ENCODE results near the gene CPAMD8. TPM values are rescaled to one million over a fixed set of nuclear protein-coding genes. Genes with fewer than 3 reads are reported as not detected.

Gene CPAMD8
- total and polyA plus RNA-seq, 2 of the 8 experiments (the other 6 are each of a cell fraction or from before 2014, with no cell fraction given), result 6.1 to 9.2 TPM

GRCh38 chr19:16880884-16881554 lies 145.6 kb downstream of the CPAMD8 start:
- no peaks in the 10 kb centered on the region for H3K79me1 ChIP-seq (ENCODE audit: low read depth, low read length)
- H3K23ac ChIP-seq (ENCODE audit: insufficient read length), result no peak overlapping the region
- peaks cover 4 to 19% of the 10 kb centered on the region in 2 experiments for H3K9me3 ChIP-seq (ENCODE audit: insufficient read depth in 2 of 2, low read depth in 1 of 2, low read length in 1 of 2)
- H4K20me1 ChIP-seq (replicated peaks in 1 of 2; ENCODE audit: control insufficient read depth in 1 of 2, insufficient read depth in 2 of 2, low read length in 2 of 2), result peaks cover 0 to 5% of the 10 kb centered on the region in 2 experiments
- no peak overlapping the region for H2BK20ac ChIP-seq (ENCODE audit: low read length)
- no peak for DNase-seq (ENCODE audit: low read depth in 1 of 2, low spot score in 2 of 2)
- H3K4me1 ChIP-seq (replicated peaks in 1 of 4; ENCODE audit: control insufficient read depth in 3 of 4, insufficient read depth in 4 of 4, low read length in 3 of 4), result no peaks in the 10 kb centered on the region
- H3K4me3 ChIP-seq (ENCODE audit: extremely low read depth in 1 of 4, insufficient read depth in 2 of 4, low read depth in 3 of 4, low read length in 4 of 4), result no peak overlapping the region
- H4K5ac ChIP-seq (ENCODE audit: insufficient read length, low read depth, low read length), result no peak overlapping the region
- H2BK15ac ChIP-seq (ENCODE audit: low read length), result no peak overlapping the region
- H3K9ac ChIP-seq (replicated peaks in 1 of 4; ENCODE audit: extremely low read depth in 1 of 4, low read depth in 3 of 4, low read length in 3 of 4), result no peak overlapping the region
- 94% methylated on average over 8 of the region's 8 CpGs; no CpG with 5 or more reads in 1 of the 2 experiments for WGBS, 2 experiments (ENCODE audit: extremely low coverage in 1 of 2, insufficient coverage in 1 of 2, insufficient read length in 1 of 2, insufficient replicate concordance in 2 of 2, low coverage in 1 of 2, low lambda C conversion rate in 2 of 2, missing lambda C conversion rate in 1 of 2)
- H3K79me2 ChIP-seq (ENCODE audit: control insufficient read depth in 1 of 2, insufficient read depth in 2 of 2, low read length in 2 of 2), result no peaks in the 10 kb centered on the region
- no peak overlapping the region for H3K56ac ChIP-seq (replicated peaks; ENCODE audit: insufficient read length, low read depth, low read length)
- no peak overlapping the region; the same call in 1 of the 2 replicates for H3K27ac ChIP-seq (ENCODE audit: low read depth, low read length)
- ChIA-PET CTCF (ENCODE audit: partially characterized antibody) (interaction anchor here (0.5 to 0.6 kb wide), 2 partner anchors 147 to 646 kb away, joined by 3 to 6 read pairs; no protein-coding TSS in a partner anchor), POLR2A (ENCODE audit: partially characterized antibody) (no interaction called here)
- no peak overlapping the region for H2AFZ ChIP-seq (ENCODE audit: low read length)
- H3K36me3 ChIP-seq (ENCODE audit: control insufficient read depth in 2 of 4, insufficient read depth in 4 of 4, low read length in 3 of 4), result peaks cover 9 to 40% (median 25%) of the 10 kb centered on the region in 4 experiments; a peak in 7 of 8 replicates
- no peak overlapping the region for H2AK5ac ChIP-seq (ENCODE audit: low read depth, low read length)
- no peak overlapping the region for H3K4me2 ChIP-seq (ENCODE audit: insufficient read depth in 1 of 2, low read depth in 2 of 2, low read length in 2 of 2)
- no peaks in the 10 kb centered on the region for H3K27me3 ChIP-seq (replicated peaks in 1 of 4; ENCODE audit: control insufficient read depth in 3 of 4, extremely low read depth in 1 of 4, insufficient read depth in 3 of 4, low read length in 3 of 4)
- no peak overlapping the region for H2BK120ac ChIP-seq (replicated peaks; ENCODE audit: low read depth, low read length)
- H4K91ac ChIP-seq (replicated peaks; ENCODE audit: insufficient read length, low read length), result no peak overlapping the region
- no peak overlapping the region for H3K18ac ChIP-seq (ENCODE audit: extremely low read depth, low read length)
- H2BK5ac ChIP-seq (ENCODE audit: low read depth, low read length), result no peak overlapping the region
- no peak overlapping the region for H4K8ac ChIP-seq (ENCODE audit: extremely low read depth, insufficient read depth, low read length)
- H3K23me2 ChIP-seq (ENCODE audit: low read depth, low read length), result no peaks in the 10 kb centered on the region
- no peak overlapping the region for H2BK12ac ChIP-seq (ENCODE audit: low read depth, low read length)
- no peak for FAIRE-seq
- no peak overlapping the region for H3K4ac ChIP-seq (replicated peaks; ENCODE audit: insufficient read length, low read depth, low read length)
- H3K14ac ChIP-seq (ENCODE audit: insufficient read length), result no peak overlapping the region
- TF ChIP-seq POLR2A (IDR thresholded peaks at IDR 0.05; ENCODE audit: control extremely low read depth in 1 of 2, low read depth in 2 of 2, low read length in 2 of 2) (no peak), JUND (IDR thresholded peaks at IDR 0.05; ENCODE audit: low read length) (no peak), CHD2 (IDR thresholded peaks at IDR 0.05; ENCODE audit: low read length) (no peak), KDM5A (IDR thresholded peaks at IDR 0.05; ENCODE audit: low read length) (no peak), SAP30 (IDR thresholded peaks at IDR 0.05; ENCODE audit: insufficient read depth, insufficient replicate concordance, low read length) (no peak), SP2 (IDR thresholded peaks at IDR 0.05; ENCODE audit: low read length) (no peak), SP4 (IDR thresholded peaks at IDR 0.05; ENCODE audit: low read length) (no peak), MAX (IDR thresholded peaks at IDR 0.05) (no peak), CBX8 (IDR thresholded peaks at IDR 0.05; ENCODE audit: borderline replicate concordance, low read depth, low read length) (no peak), BACH1 (IDR thresholded peaks at IDR 0.05; ENCODE audit: low read length) (no peak), ATF3 (IDR thresholded peaks at IDR 0.05; ENCODE audit: insufficient read depth, low read depth, low read length) (no peak), CTBP2 (IDR thresholded peaks at IDR 0.05; ENCODE audit: borderline replicate concordance, insufficient read depth, insufficient read length, low read length) (no peak), NRF1 (IDR thresholded peaks at IDR 0.05; ENCODE audit: low read depth, low read length) (no peak), BRCA1 (IDR thresholded peaks at IDR 0.05; ENCODE audit: low read depth, low read length) (no peak)

Data from H1 (cell line).